Measurements from ENCODE around the gene KRTAP10-6. TPM values are rescaled to one million over a fixed set of nuclear protein-coding genes. Genes with fewer than 3 reads are reported as not detected.

KRTAP10-6 gene
- total and polyA plus RNA-seq, 3 donors from 2014 or later, result not detected

Other genes starting within 250 kb of the KRTAP10-6 start
- gene TRPM2, start 238.9 kb downstream of the KRTAP10-6 start, total RNA-seq, result 1 to 10 TPM; 3.0 to 3.9 TPM
- gene TRPM2, start 238.9 kb downstream of the KRTAP10-6 start, polyA plus RNA-seq (ENCODE audit: insufficient read depth, low read depth, low replicate concordance), result 4.9 TPM
- gene LRRC3, start 137.0 kb downstream of the KRTAP10-6 start, total RNA-seq, result 10 to 100 TPM in 1 of 2 donors, 1 to 10 TPM in 1; 8.3 to 11.8 TPM
- gene LRRC3, start 137.0 kb downstream of the KRTAP10-6 start, polyA plus RNA-seq (ENCODE audit: insufficient read depth, low read depth, low replicate concordance), result 4.9 TPM
- not detected for gene KRTAP10-1, start 52.3 kb downstream of the KRTAP10-6 start, total RNA-seq
- not detected for gene KRTAP10-1, start 52.3 kb downstream of the KRTAP10-6 start, polyA plus RNA-seq (ENCODE audit: insufficient read depth, low read depth, low replicate concordance)
- gene KRTAP10-2, start 41.0 kb downstream of the KRTAP10-6 start, total RNA-seq, result not detected
- not detected for gene KRTAP10-2, start 41.0 kb downstream of the KRTAP10-6 start, polyA plus RNA-seq (ENCODE audit: insufficient read depth, low read depth, low replicate concordance)
- gene KRTAP10-3, start 33.7 kb downstream of the KRTAP10-6 start, total RNA-seq, result not detected
- gene KRTAP10-3, start 33.7 kb downstream of the KRTAP10-6 start, polyA plus RNA-seq (ENCODE audit: insufficient read depth, low read depth, low replicate concordance), result not detected
- under 1 TPM in 1 of 2 donors, not detected in 1; 0.24 TPM for gene KRTAP10-4, start 18.8 kb downstream of the KRTAP10-6 start, total RNA-seq
- not detected for gene KRTAP10-4, start 18.8 kb downstream of the KRTAP10-6 start, polyA plus RNA-seq (ENCODE audit: insufficient read depth, low read depth, low replicate concordance)
- not detected for gene KRTAP10-5, start 11.9 kb downstream of the KRTAP10-6 start, total RNA-seq
- gene KRTAP10-5, start 11.9 kb downstream of the KRTAP10-6 start, polyA plus RNA-seq (ENCODE audit: insufficient read depth, low read depth, low replicate concordance), result not detected
- under 1 TPM in 1 of 2 donors, not detected in 1; 0.31 TPM for gene KRTAP10-7, start 8.1 kb upstream of the KRTAP10-6 start, total RNA-seq
- not detected for gene KRTAP10-7, start 8.1 kb upstream of the KRTAP10-6 start, polyA plus RNA-seq (ENCODE audit: insufficient read depth, low read depth, low replicate concordance)
- not detected for gene KRTAP10-8, start 19.6 kb upstream of the KRTAP10-6 start, total RNA-seq
- gene KRTAP10-8, start 19.6 kb upstream of the KRTAP10-6 start, polyA plus RNA-seq (ENCODE audit: insufficient read depth, low read depth, low replicate concordance), result not detected
- gene KRTAP10-9, start 34.6 kb upstream of the KRTAP10-6 start, total RNA-seq, result not detected
- not detected for gene KRTAP10-9, start 34.6 kb upstream of the KRTAP10-6 start, polyA plus RNA-seq (ENCODE audit: insufficient read depth, low read depth, low replicate concordance)
- not detected for gene KRTAP10-10, start 44.9 kb upstream of the KRTAP10-6 start, total RNA-seq
- gene KRTAP10-10, start 44.9 kb upstream of the KRTAP10-6 start, polyA plus RNA-seq (ENCODE audit: insufficient read depth, low read depth, low replicate concordance), result not detected
- gene KRTAP10-11, start 53.9 kb upstream of the KRTAP10-6 start, total RNA-seq, result under 1 TPM in 1 of 2 donors, not detected in 1; 0.37 TPM
- not detected for gene KRTAP10-11, start 53.9 kb upstream of the KRTAP10-6 start, polyA plus RNA-seq (ENCODE audit: insufficient read depth, low read depth, low replicate concordance)
- gene KRTAP12-4, start 62.2 kb upstream of the KRTAP10-6 start, total RNA-seq, result not detected
- not detected for gene KRTAP12-4, start 62.2 kb upstream of the KRTAP10-6 start, polyA plus RNA-seq (ENCODE audit: insufficient read depth, low read depth, low replicate concordance)
- not detected for gene KRTAP12-3, start 65.4 kb upstream of the KRTAP10-6 start, total RNA-seq
- not detected for gene KRTAP12-3, start 65.4 kb upstream of the KRTAP10-6 start, polyA plus RNA-seq (ENCODE audit: insufficient read depth, low read depth, low replicate concordance)
- gene KRTAP12-2, start 74.4 kb upstream of the KRTAP10-6 start, total RNA-seq, result under 1 TPM in 1 of 2 donors, not detected in 1; 0.79 TPM
- not detected for gene KRTAP12-2, start 74.4 kb upstream of the KRTAP10-6 start, polyA plus RNA-seq (ENCODE audit: insufficient read depth, low read depth, low replicate concordance)
- gene KRTAP12-1, start 89.7 kb upstream of the KRTAP10-6 start, total RNA-seq, result not detected
- gene KRTAP12-1, start 89.7 kb upstream of the KRTAP10-6 start, polyA plus RNA-seq (ENCODE audit: insufficient read depth, low read depth, low replicate concordance), result not detected
- not detected for gene KRTAP10-12, start 104.7 kb upstream of the KRTAP10-6 start, total RNA-seq
- not detected for gene KRTAP10-12, start 104.7 kb upstream of the KRTAP10-6 start, polyA plus RNA-seq (ENCODE audit: insufficient read depth, low read depth, low replicate concordance)
- under 1 TPM; 0.55 to 0.62 TPM for gene TSPEAR, start 119.1 kb upstream of the KRTAP10-6 start, total RNA-seq
- gene TSPEAR, start 119.1 kb upstream of the KRTAP10-6 start, polyA plus RNA-seq (ENCODE audit: insufficient read depth, low read depth, low replicate concordance), result 0.53 TPM
- gene UBE2G2, start 209.3 kb upstream of the KRTAP10-6 start, total RNA-seq, result 10 to 100 TPM; 73.6 to 82.8 TPM
- gene UBE2G2, start 209.3 kb upstream of the KRTAP10-6 start, polyA plus RNA-seq (ENCODE audit: insufficient read depth, low read depth, low replicate concordance), result 38.9 TPM
- 10 to 100 TPM; 69.9 to 87.9 TPM for gene SUMO3, start 225.6 kb upstream of the KRTAP10-6 start, total RNA-seq
- 93.0 TPM for gene SUMO3, start 225.6 kb upstream of the KRTAP10-6 start, polyA plus RNA-seq (ENCODE audit: insufficient read depth, low read depth, low replicate concordance)

Data from testis (tissue), 3 donors.